PFSK-1 (cell line): ENCODE measurements around the gene FOXN3.

Experiments
- FOXP2 ChIP-seq: optimal IDR thresholded peaks from 2 replicates; pipeline ENCODE3; 2011; ENCODE audit warnings: borderline replicate concordance, control low read depth, inconsistent platforms; ENCODE audit not compliant: insufficient read depth; ENCODE audit errors: extremely low read length, extremely low read depth
- POLR2AphosphoS5 ChIP-seq: IDR thresholded peaks from 2 replicates; pipeline ENCODE4 v1.6.1; 2012; ENCODE audit warnings: low read depth, mild to moderate bottlenecking, control low read depth, low read length, moderate library complexity
- SIN3A ChIP-seq: IDR thresholded peaks from 2 replicates; pipeline ENCODE4 v1.6.1; 2012; ENCODE audit warnings: mild to moderate bottlenecking, low read length, moderate library complexity, borderline replicate concordance; ENCODE audit not compliant: insufficient read depth
- TAF1 ChIP-seq: IDR thresholded peaks from 2 replicates; pipeline ENCODE4 v1.6.1; 2012; ENCODE audit warnings: low read length, control low read depth, borderline replicate concordance; ENCODE audit not compliant: insufficient read depth
- TF ChIP-seq, protein P1 (sequence below), 2 experiments: IDR thresholded peaks; 2 replicates each; pipeline versions ENCODE4 v1.6.1 to v1.8.0; 2011 to 2012; ENCODE audit warnings: low read depth in 2 of 2, low read length in 2 of 2, control low read depth in 1 of 2, inconsistent platforms in 1 of 2, mild to moderate bottlenecking in 1 of 2, moderate library complexity in 1 of 2; ENCODE audit not compliant: insufficient read depth in 1 of 2

The FOXN3 gene

DNA sequence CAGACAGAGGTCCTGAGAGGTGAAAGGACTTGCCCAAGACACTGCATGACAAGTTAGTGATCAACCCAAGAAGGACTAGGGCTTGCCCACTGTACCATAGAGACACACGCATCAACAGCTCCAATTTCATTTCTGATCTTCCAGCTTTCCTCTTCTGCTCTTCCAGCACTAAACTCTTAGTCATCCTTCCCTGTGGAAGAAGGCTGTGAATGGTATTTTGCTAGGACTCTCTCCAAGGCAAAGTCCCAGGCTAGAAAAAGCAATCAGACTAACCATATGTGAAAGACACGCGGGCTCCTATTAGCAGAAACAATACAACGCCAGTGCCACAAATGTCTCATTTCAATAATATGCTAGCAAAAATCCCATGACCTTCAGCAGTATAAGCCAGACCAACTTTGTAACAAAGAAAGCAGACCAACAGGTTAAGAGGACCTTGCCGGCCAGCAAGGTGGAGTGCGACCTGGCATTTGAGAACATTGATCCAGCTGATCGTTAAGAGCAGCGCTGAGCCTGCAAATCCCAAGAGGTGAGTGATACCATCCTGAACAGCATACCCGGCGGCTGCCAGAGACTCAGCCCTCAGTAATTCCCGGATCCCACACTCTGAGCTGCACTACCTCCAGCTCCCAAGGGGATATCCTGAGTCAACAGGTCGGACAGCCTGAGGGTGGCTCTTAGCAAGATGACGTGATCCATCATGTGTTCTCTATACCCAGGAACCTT, 132.5 kb downstream of the FOXN3 start:
- TF ChIP-seq POLR2AphosphoS5: no peak
- TF ChIP-seq FOXP2: no peak
- TF ChIP-seq TAF1: no peak
- TF ChIP-seq, protein P1, sequence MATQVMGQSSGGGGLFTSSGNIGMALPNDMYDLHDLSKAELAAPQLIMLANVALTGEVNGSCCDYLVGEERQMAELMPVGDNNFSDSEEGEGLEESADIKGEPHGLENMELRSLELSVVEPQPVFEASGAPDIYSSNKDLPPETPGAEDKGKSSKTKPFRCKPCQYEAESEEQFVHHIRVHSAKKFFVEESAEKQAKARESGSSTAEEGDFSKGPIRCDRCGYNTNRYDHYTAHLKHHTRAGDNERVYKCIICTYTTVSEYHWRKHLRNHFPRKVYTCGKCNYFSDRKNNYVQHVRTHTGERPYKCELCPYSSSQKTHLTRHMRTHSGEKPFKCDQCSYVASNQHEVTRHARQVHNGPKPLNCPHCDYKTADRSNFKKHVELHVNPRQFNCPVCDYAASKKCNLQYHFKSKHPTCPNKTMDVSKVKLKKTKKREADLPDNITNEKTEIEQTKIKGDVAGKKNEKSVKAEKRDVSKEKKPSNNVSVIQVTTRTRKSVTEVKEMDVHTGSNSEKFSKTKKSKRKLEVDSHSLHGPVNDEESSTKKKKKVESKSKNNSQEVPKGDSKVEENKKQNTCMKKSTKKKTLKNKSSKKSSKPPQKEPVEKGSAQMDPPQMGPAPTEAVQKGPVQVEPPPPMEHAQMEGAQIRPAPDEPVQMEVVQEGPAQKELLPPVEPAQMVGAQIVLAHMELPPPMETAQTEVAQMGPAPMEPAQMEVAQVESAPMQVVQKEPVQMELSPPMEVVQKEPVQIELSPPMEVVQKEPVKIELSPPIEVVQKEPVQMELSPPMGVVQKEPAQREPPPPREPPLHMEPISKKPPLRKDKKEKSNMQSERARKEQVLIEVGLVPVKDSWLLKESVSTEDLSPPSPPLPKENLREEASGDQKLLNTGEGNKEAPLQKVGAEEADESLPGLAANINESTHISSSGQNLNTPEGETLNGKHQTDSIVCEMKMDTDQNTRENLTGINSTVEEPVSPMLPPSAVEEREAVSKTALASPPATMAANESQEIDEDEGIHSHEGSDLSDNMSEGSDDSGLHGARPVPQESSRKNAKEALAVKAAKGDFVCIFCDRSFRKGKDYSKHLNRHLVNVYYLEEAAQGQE (IDR thresholded peaks at IDR 0.05; ENCODE audit: insufficient read depth in 1 of 2, low read depth in 2 of 2, low read length in 2 of 2): no peak
- no peak for TF ChIP-seq SIN3A

DNA sequence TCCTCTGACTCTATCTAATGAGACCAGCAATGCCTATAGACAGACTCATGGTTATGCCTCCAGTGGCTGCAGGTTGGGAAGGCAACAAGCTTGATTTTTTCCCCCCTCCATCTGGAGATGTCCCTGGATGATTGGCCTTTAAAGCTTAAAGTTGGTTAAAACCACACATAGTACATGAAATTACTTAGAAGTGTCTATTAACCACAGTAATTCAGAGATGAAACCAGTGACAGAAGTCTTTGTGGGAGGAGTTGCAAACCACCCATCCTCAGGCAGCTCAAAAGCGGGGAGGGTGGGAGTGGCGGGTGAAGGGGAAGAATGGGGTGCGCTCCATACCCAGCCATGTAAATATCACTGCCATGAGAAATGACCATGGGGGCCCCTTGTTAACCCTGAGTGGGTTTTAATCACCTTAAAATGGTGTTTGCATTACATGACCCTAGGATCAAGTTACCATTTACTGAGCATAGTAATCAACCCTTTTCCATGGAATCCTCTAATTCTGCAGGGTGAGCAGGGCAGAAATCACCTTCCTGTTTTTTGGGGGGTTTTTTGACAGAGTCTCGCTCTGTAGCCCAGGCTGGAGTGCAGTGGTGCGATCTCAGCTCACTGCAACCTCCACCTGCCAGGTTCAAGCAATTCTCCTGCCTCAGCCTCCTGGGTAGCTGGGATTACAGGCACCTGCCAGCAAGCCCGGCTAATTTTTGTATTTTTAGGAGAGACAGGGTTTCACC, 133.5 kb downstream of the FOXN3 start:
- TF ChIP-seq SIN3A (no peak), POLR2AphosphoS5 (no peak), TAF1 (no peak), FOXP2 (no peak)
- TF ChIP-seq, protein P1 (IDR thresholded peaks at IDR 0.05; ENCODE audit: insufficient read depth in 1 of 2, low read depth in 2 of 2, low read length in 2 of 2): no peak

DNA sequence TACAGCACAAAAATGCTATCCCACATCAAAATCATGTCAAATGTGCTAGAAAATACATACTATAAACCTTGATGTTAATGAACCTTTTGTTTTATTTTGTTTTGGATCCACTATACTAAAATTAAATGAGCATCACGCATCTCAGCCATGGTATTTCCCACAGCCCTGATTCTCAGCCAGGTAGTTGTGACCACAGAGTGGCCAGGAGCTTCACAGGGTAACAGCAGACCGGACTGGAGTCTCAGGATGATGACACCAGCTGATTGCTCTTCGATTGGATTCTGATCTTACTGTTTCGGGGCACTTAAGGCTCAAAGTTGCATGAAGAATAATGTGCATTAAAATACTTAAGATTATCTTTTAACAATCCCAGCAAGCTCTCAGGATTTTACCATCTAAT, 134.8 kb downstream of the FOXN3 start:
- TF ChIP-seq, protein P1 (IDR thresholded peaks at IDR 0.05; ENCODE audit: insufficient read depth in 1 of 2, low read depth in 2 of 2, low read length in 2 of 2): no peak

DNA sequence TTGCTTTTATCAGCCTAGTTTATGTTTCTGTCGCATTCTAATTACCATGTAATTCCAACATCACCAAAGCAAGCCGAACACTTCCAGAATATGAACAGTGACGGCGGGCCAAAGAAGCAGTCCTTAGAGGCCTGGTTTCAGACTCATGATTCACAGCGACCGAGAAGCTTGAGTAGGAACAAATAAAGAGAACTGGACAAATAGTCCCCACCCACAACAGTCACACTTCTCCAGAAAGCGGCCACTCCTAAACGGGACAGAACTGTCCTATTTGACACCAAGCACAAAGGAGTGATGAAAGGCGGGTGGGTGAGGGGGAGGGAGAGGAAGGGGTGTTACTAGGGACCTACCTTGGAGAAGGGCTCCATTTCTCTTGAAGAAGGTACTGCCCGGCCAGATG, 136.4 kb downstream of the FOXN3 start:
- TF ChIP-seq POLR2AphosphoS5 (no peak), FOXP2 (no peak), SIN3A (no peak), TAF1 (no peak)
- TF ChIP-seq, protein P1 (IDR thresholded peaks at IDR 0.05; ENCODE audit: insufficient read depth in 1 of 2, low read depth in 2 of 2, low read length in 2 of 2): no peak

DNA sequence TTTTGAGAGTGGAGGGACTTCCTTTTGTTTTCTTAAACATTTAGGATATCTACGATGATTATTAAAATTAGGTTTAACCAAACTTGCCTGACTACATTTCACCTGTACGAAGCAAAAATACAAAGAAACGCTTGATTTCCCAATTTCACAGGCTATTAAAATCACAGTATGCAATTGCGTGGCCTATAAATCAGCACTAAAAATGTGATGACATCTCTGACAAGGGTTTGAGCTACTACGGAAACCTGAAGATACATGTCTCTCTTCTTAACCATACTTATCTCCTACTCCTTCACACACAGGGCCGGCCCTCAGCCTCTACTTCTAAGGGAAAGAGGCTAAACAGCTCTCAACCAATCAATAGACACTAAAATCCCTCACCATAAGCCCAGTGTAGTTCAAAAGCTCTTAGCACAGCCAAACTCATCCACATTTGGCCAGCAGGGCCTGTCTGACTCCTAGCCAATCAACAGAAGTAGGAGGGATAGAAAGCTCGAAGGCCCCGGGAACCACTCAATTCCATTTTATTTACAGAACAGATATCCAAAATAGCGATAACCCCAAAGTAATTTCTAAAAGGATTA, 137.3 kb downstream of the FOXN3 start:
- TF ChIP-seq POLR2AphosphoS5: no peak
- no peak for TF ChIP-seq SIN3A
- TF ChIP-seq FOXP2: no peak
- TF ChIP-seq, protein P1 (IDR thresholded peaks at IDR 0.05; ENCODE audit: insufficient read depth in 1 of 2, low read depth in 2 of 2, low read length in 2 of 2): no peak
- no peak for TF ChIP-seq TAF1
